Naive thymus-derived CD8-positive, alpha-beta T cell (primary cell): ENCODE results near the gene DNAH1. TPM values are rescaled to one million over a fixed set of nuclear protein-coding genes. Genes with fewer than 3 reads are reported as not detected.

Experiments
- ATAC-seq, 2 donors: fragments of 150-1000 bp; cut with Tn5 transposase in 1 of 2; sonication (Bioruptor Pico), chemical (Tn5 transposase) in 1 of 2; 1 replicate in 1 of 2; 2 replicates in 1 of 2; pipeline ENCODE4 v1.10.0; 2021; ENCODE audit warnings: mild to moderate bottlenecking in 2 of 2, moderate library complexity in 2 of 2
- POLR2A ChIA-PET: fragments of 350-600 bp; sonication (Branson Sonifier 250); formaldehyde crosslinking; loops from one replicate; lab custom pipeline; 2021; ENCODE audit warnings: antibody characterized with exemption; lab: Charles Lee
- DNase-seq, 10 donors: peaks; one replicate each; pipeline versions ENCODE4 v3.0.0 to v3.0.0-alpha.2; 2020 to 2022
- H3K27ac Mint-ChIP-seq, 10 donors: one replicate each; pipeline ENCODE4 v1.8.0; 2020 to 2022; ENCODE audit warnings: mild to moderate bottlenecking in 10 of 10, mixed read lengths in 10 of 10, moderate library complexity in 4 of 10, inconsistent platforms in 1 of 10
- H3K27me3 Mint-ChIP-seq, 5 donors: one replicate each; pipeline ENCODE4 v1.8.0; 2021 to 2022; ENCODE audit warnings: mixed read lengths in 5 of 5
- H3K36me3 Mint-ChIP-seq, 3 donors: one replicate each; pipeline ENCODE4 v1.8.0; 2020 to 2022; ENCODE audit warnings: mixed read lengths in 3 of 3, mild to moderate bottlenecking in 2 of 3, inconsistent platforms in 1 of 3
- H3K4me1 Mint-ChIP-seq, 4 donors: one replicate each; pipeline ENCODE4 v1.8.0; 2021 to 2022; ENCODE audit warnings: mixed read lengths in 4 of 4
- H3K4me3 Mint-ChIP-seq, 10 donors: one replicate each; pipeline ENCODE4 v1.8.0; 2020 to 2022; ENCODE audit warnings: mild to moderate bottlenecking in 10 of 10, mixed read lengths in 10 of 10, moderate library complexity in 6 of 10, inconsistent platforms in 1 of 10
- H3K9me3 Mint-ChIP-seq, 9 donors: one replicate each; pipeline ENCODE4 v1.8.0; 2020 to 2022; ENCODE audit warnings: mixed read lengths in 9 of 9, mild to moderate bottlenecking in 3 of 9, inconsistent platforms in 1 of 9, moderate library complexity in 1 of 9
- polyA plus RNA-seq, 3 donors: library from polyadenylated mRNA; unstranded; fragments of 300-500 nt; fragmentation: Illumina TruSeq; gene quantifications; one replicate each; pipeline ENCODE4 v1.2.3, GENCODE V29; 2021
- total RNA-seq, 8 experiments: library from RNA in 2 of 8; stranded (reverse) in 2 of 8; gene quantifications; one replicate each; pipeline ENCODE4 v1.2.3 and lab custom pipeline; 2021 to 2026

The DNAH1 gene
- total and polyA plus RNA-seq, 5 experiments from 2014 or later = 0.21 to 41.4 (median 1.3) TPM

DNA sequence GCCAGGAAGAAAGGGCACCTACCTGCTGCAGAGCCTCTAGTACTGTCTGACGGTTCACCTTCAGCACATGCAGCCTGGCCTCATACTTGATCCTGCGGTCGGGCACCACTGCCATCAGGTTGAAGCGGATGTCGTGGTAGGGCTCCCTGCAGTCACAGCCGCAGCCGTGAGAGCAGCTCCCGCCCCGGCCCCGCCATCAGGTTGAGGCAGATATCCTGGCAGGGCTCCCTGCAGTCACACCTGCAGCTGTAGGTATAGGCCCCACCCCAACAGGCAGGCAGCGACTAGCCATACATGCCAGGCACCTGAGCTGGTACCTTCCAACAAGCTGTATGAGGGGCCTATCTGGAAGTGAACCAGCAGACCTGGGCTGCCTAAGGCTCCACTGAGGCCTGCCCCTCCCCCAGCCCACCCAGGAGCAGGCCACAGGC is 90.1 kb downstream of the DNAH1 start:
- peaks cover 0 to 62% (median 6%) of the 10 kb centered on the region in 3 donors for H3K36me3 Mint-ChIP-seq
- no peaks in the 10 kb centered on the region for H3K9me3 Mint-ChIP-seq
- H3K4me3 Mint-ChIP-seq = peak overlapping the region in 1 of 10 donors; percentile 48
- peak overlapping the region in 2 of 10 donors; percentile 29 to 52 for H3K27ac Mint-ChIP-seq
- H3K27me3 Mint-ChIP-seq = no peaks in the 10 kb centered on the region
- ATAC-seq (no peak), DNase-seq (peak in 1 of 10 donors; percentile 60)
- peaks cover 18 to 26% (median 22%) of the 10 kb centered on the region in 4 donors for H3K4me1 Mint-ChIP-seq
- POLR2A ChIA-PET = interaction anchor here (1.0 kb wide), 1 partner anchor 251 kb away, joined by 3 read pairs; no protein-coding TSS in a partner anchor

DNA sequence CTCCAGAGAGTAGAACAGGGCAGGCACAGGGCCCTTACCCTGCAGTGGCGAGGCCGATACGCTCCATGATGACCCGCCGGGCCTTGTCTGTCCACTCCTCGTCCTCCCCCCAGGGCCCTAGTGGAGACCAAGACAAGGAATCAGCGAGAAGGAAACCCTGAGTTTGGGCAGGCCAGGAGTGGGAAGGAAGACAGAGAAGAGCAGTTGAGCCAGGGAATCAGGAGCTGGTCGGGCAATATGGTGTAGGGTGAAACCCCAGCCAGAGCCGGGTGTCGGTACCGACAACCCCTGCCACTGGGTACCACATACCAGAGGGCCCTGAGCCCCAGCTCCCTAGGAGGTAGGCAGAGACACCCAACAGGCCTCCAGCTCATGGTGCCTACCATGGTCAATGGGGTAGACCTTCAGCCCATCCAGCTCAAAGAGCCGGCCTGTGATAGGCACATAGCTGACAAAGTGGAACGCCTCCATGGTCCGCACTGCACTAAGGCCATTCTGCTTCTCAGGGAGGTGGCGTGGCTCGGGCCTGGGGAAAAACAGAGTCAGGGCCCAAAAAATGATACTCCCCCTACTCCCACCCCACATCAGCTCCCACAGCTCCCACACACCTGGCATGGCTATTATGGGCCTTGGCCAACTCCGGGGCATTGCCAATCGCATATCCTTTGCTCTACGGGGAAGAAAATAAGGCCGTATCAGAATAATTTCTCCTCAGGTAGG is 90.8 kb downstream of the DNAH1 start:
- H3K27ac Mint-ChIP-seq = peak overlapping the region in 5 of 10 donors; percentile 17 to 65 (median 47)
- H3K4me1 Mint-ChIP-seq = peaks cover 21 to 33% (median 29%) of the 10 kb centered on the region in 4 donors

DNA sequence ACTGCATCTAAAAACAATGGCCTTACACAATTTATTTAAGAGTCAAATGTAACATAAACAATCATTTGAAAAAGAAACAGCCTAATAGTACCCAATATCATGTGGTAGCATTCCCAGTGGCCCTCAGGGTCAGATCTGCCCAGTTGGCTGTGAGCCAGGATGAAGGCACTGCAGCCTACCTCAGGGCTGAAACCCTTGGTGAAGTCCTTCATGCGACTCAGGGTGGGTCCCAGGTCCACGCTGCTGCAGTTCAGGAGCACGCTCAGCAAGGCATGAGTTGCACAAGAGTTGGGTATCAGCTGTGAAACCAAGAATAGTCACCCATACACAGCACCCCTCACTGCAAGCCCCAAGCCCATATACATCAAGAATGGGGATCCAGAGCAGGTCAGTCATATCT is 91.7 kb downstream of the DNAH1 start:
- peak in 1 of 10 donors; percentile 54 for DNase-seq

More for the DNA sequence above, 90.8 kb downstream of the DNAH1 start:
- H3K27me3 Mint-ChIP-seq = no peaks in the 10 kb centered on the region
- peak in 1 of 10 donors; percentile 59 for DNase-seq
- peaks cover 0 to 55% (median 6%) of the 10 kb centered on the region in 3 donors for H3K36me3 Mint-ChIP-seq
- peak overlapping the region in 1 of 10 donors; percentile 48 for H3K4me3 Mint-ChIP-seq
- H3K9me3 Mint-ChIP-seq = no peaks in the 10 kb centered on the region
- no peak for ATAC-seq
- POLR2A ChIA-PET = interaction anchor here (1.0 kb wide), 1 partner anchor 252 kb away, joined by 3 read pairs; no protein-coding TSS in a partner anchor

DNA sequence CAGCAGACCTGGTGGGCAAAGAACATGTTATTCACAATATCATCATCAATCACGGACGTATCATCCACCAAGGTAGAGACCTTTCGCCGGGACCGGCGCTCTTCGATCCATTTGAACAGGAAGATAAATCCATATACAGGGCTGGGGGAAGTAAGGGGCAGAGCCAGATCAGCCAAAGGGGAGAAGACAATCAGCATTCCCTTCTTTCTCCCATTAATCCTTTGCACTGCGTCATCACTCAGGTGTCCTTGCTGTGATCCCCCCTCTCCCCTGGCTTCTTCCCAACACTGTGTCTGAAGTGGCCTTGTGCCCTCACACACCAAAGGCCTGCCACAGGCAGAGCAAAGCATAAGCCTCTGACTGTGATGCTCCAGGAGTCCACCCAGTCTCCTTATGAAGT is 92.3 kb downstream of the DNAH1 start:
- DNase-seq (peak in 1 of 10 donors; percentile 60), ATAC-seq (no peak)
- POLR2A ChIA-PET = no interaction called here
- peak overlapping the region; percentile 78 to 99 (median 96) for H3K27ac Mint-ChIP-seq
- H3K4me1 Mint-ChIP-seq = peaks cover 19 to 43% (median 42%) of the 10 kb centered on the region in 4 donors
- H3K4me3 Mint-ChIP-seq = peak overlapping the region; percentile 79 to 98 (median 92)
- H3K9me3 Mint-ChIP-seq = no peaks in the 10 kb centered on the region
- no peaks in the 10 kb centered on the region for H3K27me3 Mint-ChIP-seq
- peaks cover 0 to 40% (median 2%) of the 10 kb centered on the region in 3 donors for H3K36me3 Mint-ChIP-seq

More for the DNA sequence above, 91.7 kb downstream of the DNAH1 start:
- Mint-ChIP-seq H3K27ac (peak overlapping the region in 9 of 10 donors; percentile 76 to 99 (median 96)), H3K4me1 (peaks cover 19 to 41% (median 37%) of the 10 kb centered on the region in 4 donors), H3K4me3 (peak overlapping the region in 9 of 10 donors; percentile 2 to 94 (median 91)), H3K27me3 (no peaks in the 10 kb centered on the region), H3K9me3 (no peaks in the 10 kb centered on the region), H3K36me3 (peaks cover 0 to 47% (median 2%) of the 10 kb centered on the region in 3 donors)
- ATAC-seq = no peak
- POLR2A ChIA-PET = no interaction called here

DNA sequence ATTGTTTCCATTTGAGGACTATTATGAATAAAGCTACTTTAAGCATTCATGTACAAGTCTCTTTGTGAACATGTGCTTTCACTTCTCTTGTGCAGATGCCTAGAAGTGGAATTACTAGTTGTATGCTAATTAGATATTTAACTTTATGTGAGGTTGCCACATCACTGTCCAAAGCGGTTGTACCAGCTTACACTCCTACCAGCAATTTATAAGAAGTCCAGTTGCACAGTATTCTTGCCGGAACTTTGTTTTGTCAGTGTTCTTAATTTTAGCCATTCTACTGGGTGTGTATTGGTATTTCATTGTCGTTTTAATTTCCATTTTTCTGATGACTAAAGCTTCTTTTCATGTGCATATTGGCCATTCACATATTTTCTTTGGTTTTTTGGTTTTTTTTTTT is 99.7 kb downstream of the DNAH1 start:
- peak overlapping the region in 1 of 10 donors; percentile 34 for H3K27ac Mint-ChIP-seq
- no peaks in the 10 kb centered on the region for H3K27me3 Mint-ChIP-seq
- POLR2A ChIA-PET = interaction anchor here (1.6 kb wide), 1 partner anchor 32 kb away, joined by 5 read pairs; no protein-coding TSS in a partner anchor
- peaks cover 0 to 19% (median 0%) of the 10 kb centered on the region in 3 donors for H3K36me3 Mint-ChIP-seq
- no peak overlapping the region for H3K4me3 Mint-ChIP-seq
- ATAC-seq (no peak), DNase-seq (no peak)
- H3K9me3 Mint-ChIP-seq = no peaks in the 10 kb centered on the region
- H3K4me1 Mint-ChIP-seq = peaks cover 11 to 28% (median 24%) of the 10 kb centered on the region in 4 donors

DNA sequence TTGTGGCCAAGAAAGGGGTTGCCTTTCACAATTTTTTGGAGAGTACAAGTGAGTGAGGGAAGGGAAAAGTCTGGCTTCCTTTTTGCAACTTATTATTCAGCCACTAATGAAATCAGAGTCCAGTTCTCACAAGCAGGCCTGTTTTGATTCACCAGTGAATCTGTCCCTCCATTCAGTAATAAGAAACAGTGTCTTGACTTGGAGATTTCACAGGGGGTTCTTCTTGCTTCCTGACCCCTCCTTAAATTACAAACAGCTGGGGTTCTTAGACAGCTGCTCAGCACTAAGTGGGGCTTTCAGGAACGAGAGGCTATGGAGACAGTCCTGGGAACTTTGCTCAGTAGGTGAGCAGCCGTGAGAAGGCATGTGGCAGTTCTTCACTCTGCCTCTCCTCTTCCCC is 104.3 kb downstream of the DNAH1 start:
- ATAC-seq = no peak
- H3K27me3 Mint-ChIP-seq = no peaks in the 10 kb centered on the region
- POLR2A ChIA-PET = no interaction called here
- peaks cover 2 to 7% (median 6%) of the 10 kb centered on the region in 4 donors for H3K4me1 Mint-ChIP-seq
- H3K27ac Mint-ChIP-seq = peak overlapping the region in 2 of 10 donors; percentile 2 to 17
- no peaks in the 10 kb centered on the region for H3K9me3 Mint-ChIP-seq
- no peak for DNase-seq
- no peak overlapping the region for H3K4me3 Mint-ChIP-seq
- peaks cover 0 to 9% (median 0%) of the 10 kb centered on the region in 3 donors for H3K36me3 Mint-ChIP-seq

DNA sequence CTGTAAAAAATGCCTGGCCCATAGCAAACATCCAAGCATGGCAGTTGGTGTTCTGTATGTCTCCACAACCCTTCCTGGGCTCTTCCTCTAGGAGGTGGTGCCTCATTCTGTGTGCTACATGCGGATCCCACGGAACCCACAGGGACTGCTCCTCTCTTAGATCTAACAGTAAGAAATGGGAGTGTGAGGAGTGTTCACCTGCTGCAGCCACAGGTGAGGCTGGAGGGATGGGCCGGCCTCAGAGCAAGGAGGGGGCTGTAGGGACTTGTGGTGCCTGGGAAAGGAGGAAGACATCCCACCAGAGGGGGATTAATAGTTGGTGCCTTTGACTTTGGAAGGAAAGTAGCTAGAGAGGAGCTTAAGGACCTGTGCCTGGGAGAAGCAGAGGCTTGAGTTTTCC is 106.5 kb downstream of the DNAH1 start:
- Mint-ChIP-seq H3K27me3 (no peaks in the 10 kb centered on the region), H3K27ac (no peak overlapping the region), H3K36me3 (peaks cover 0 to 4% (median 0%) of the 10 kb centered on the region in 3 donors), H3K9me3 (no peaks in the 10 kb centered on the region), H3K4me3 (no peak overlapping the region), H3K4me1 (peaks cover 1 to 7% (median 2%) of the 10 kb centered on the region in 4 donors)
- ATAC-seq (no peak), DNase-seq (peak in 1 of 10 donors; percentile 44)
- POLR2A ChIA-PET = interaction anchor here (1.2 kb wide), 1 partner anchor 10 kb away, joined by 3 read pairs; no protein-coding TSS in a partner anchor

GRCh38 chr3:52423173-52423572 is 107.1 kb downstream of the DNAH1 start:
- no peaks in the 10 kb centered on the region for H3K9me3 Mint-ChIP-seq
- ATAC-seq (no peak), DNase-seq (no peak)
- peaks cover 0 to 4% (median 0%) of the 10 kb centered on the region in 3 donors for H3K36me3 Mint-ChIP-seq
- peaks cover 1 to 7% (median 2%) of the 10 kb centered on the region in 4 donors for H3K4me1 Mint-ChIP-seq
- no peak overlapping the region for H3K27ac Mint-ChIP-seq
- H3K27me3 Mint-ChIP-seq = no peaks in the 10 kb centered on the region
- no peak overlapping the region for H3K4me3 Mint-ChIP-seq
- POLR2A ChIA-PET = interaction anchor here (1.2 kb wide), 1 partner anchor 10 kb away, joined by 3 read pairs; no protein-coding TSS in a partner anchor

DNA sequence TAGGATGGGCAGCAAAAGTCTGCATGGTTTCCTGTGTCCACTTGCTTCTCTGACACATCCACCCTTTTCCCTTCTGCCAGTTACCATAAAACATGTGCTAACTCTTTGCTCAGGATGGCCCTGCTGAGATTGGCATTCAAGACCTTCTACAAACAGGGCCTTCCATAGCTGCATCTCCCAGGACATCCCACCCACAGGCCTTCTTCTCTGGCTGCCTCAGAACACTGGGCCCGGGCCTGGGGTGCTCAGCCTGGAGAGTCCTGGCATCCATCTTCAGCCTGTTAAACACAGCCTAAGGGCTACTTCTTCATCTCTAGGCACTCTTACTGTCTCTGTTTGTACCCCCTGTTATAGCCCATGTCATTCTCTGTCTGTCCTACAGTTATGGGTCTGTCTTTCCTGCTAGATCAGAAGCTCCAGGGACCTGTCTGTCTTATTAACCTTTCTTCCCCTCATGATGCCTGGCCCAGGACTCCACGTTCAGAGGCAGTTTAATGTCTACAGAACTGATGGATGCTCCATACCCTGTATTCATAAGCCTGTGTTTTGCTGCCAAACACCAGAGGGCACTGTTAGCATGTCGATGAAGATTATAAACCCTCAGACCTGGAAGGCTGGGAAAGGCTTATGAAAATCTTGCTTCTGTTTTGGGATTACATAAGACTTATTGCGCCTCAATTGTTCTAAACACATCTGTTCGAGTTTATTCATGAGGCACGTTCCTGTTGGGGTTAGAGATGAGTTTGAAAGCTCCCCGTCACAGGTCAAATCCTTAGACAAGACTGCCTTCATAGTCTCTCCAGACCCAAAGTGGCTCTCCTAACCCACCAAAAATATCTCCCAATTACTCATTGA is 112.3 kb downstream of the DNAH1 start:
- Mint-ChIP-seq H3K4me3 (no peak overlapping the region), H3K9me3 (no peaks in the 10 kb centered on the region), H3K27ac (peak overlapping the region in 3 of 10 donors; percentile 12 to 75 (median 31)), H3K4me1 (peaks cover 0 to 3% (median 0%) of the 10 kb centered on the region in 4 donors), H3K36me3 (no peaks in the 10 kb centered on the region), H3K27me3 (peaks cover 0 to 1% (median 0%) of the 10 kb centered on the region in 5 donors)
- ATAC-seq (peak; percentile 67 to 70), DNase-seq (peak in 5 of 10 donors; percentile 28 to 65 (median 41))
- POLR2A ChIA-PET = interaction anchor here (0.6 to 0.7 kb wide), 2 partner anchors 16 to 185 kb away, joined by 3 read pairs; no protein-coding TSS in a partner anchor

DNA sequence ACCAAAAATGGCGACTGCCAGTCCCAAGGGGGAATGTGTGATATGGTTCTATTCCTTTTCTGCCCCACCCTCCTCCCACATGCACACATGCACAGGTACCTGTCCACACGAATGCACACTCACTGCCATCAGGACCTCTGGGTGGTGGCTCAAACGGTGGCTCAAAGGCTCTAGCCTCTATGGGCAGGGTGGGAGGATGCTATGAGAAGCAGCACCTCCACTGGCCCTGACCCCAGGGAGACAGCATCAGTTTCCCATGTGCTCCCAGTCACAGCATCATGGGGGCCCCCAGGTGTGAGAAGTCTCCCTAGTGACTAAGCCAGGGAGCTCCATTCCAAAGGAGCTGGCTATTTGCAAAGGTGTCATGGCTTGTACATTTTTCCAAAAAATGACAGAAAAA is 112.9 kb downstream of the DNAH1 start:
- H3K27ac Mint-ChIP-seq = no peak overlapping the region
- H3K9me3 Mint-ChIP-seq = no peaks in the 10 kb centered on the region
- H3K27me3 Mint-ChIP-seq = peaks cover 0 to 1% (median 0%) of the 10 kb centered on the region in 5 donors
- peaks cover 0 to 3% (median 0%) of the 10 kb centered on the region in 4 donors for H3K4me1 Mint-ChIP-seq
- DNase-seq (peak in 1 of 10 donors; percentile 50), ATAC-seq (no peak)
- no peak overlapping the region for H3K4me3 Mint-ChIP-seq
- H3K36me3 Mint-ChIP-seq = no peaks in the 10 kb centered on the region
- POLR2A ChIA-PET = interaction anchor here (0.7 kb wide), 1 partner anchor 184 kb away, joined by 3 read pairs; no protein-coding TSS in a partner anchor

DNA sequence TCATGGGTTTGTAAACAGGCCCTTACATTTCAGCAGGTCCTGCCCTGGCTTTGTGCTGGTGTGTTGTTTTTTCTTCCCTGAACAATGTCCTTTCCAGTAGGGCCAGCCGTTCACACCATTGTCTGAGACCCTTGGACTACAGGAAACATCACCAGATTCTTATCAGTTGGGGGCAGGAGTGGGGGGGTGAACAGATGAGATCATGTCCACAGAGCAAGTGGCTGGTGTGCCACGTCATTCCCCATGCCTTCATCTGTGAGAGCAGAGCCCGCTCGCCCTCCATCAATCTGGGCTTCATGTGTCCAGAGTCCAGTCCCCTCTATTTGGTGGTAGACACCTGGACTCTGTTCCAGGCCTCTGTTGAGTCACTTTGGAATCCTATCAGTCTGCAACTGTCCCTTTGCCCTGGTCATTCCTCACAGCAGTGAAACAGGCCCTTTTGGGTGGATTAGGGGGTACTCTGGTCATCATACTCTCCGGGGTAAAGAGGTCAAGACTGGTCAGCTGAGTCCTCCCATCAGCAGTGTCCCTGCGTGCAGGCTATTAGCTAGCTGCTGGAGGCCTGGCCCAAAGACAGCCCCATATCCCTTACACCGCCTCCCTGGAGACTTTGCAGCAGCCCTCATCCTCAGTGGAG is 113.8 kb downstream of the DNAH1 start:
- Mint-ChIP-seq H3K27me3 (peaks cover 0 to 1% (median 0%) of the 10 kb centered on the region in 5 donors), H3K27ac (no peak overlapping the region), H3K4me1 (peaks cover 0 to 3% (median 0%) of the 10 kb centered on the region in 4 donors), H3K36me3 (no peaks in the 10 kb centered on the region), H3K4me3 (no peak overlapping the region), H3K9me3 (no peaks in the 10 kb centered on the region)
- DNase-seq (peak in 1 of 10 donors; percentile 45), ATAC-seq (no peak)
- POLR2A ChIA-PET = no interaction called here
